ENCODE results near the gene DLK1.

The DLK1 gene

GRCh38 chr14:100733152-100733850, 6.6 kb downstream of the DLK1 start:
- no peak for DNase-seq

GRCh38 chr14:100734031-100734990, 7.6 kb downstream of the DLK1 start:
- DNase-seq, result no peak

- DNase-seq, result no peak
Observed at GRCh38 chr14:100735271-100735670, 8.6 kb downstream of the DLK1 start.

- DNase-seq, result no peak
Observed at GRCh38 chr14:100736269-100737180, 9.8 kb downstream of the DLK1 start.

GRCh38 chr14:100737526-100737925, 10.8 kb downstream of the DLK1 start:
- no peak for DNase-seq

- DNase-seq, result no peak
Observed at GRCh38 chr14:100738269-100738691, 11.6 kb downstream of the DLK1 start.

- no peak for DNase-seq
Observed at GRCh38 chr14:100738704-100739131, 12.0 kb downstream of the DLK1 start.

GRCh38 chr14:100739306-100739705, 12.6 kb downstream of the DLK1 start:
- no peak for DNase-seq

- DNase-seq, result no peak
Observed at GRCh38 chr14:100740196-100740825, 13.6 kb downstream of the DLK1 start.

GRCh38 chr14:100740929-100741328, 14.2 kb downstream of the DLK1 start:
- no peak for DNase-seq

GRCh38 chr14:100741966-100742365, 15.3 kb downstream of the DLK1 start:
- no peak for DNase-seq

- no peak for DNase-seq
Observed at GRCh38 chr14:100746326-100746725, 19.6 kb downstream of the DLK1 start.

- no peak for DNase-seq
Observed at GRCh38 chr14:100747021-100747586, 20.4 kb downstream of the DLK1 start.

GRCh38 chr14:100747736-100748135, 21.0 kb downstream of the DLK1 start:
- DNase-seq, result no peak

GRCh38 chr14:100748403-100748802, 21.7 kb downstream of the DLK1 start:
- no peak for DNase-seq

- DNase-seq, result no peak
Observed at GRCh38 chr14:100748944-100749343, 22.3 kb downstream of the DLK1 start.

GRCh38 chr14:100749967-100750597, 23.4 kb downstream of the DLK1 start:
- no peak for DNase-seq

GRCh38 chr14:100750762-100751699, 24.3 kb downstream of the DLK1 start:
- DNase-seq, result no peak

GRCh38 chr14:100754020-100754419, 27.3 kb downstream of the DLK1 start:
- no peak for DNase-seq
